NCI-H526 (cell line): ENCODE results near the gene GAREM2.

Experiments used
- DNase-seq, 2 experiments: peaks; one replicate each; lab custom pipeline; 2025; lab: John Stamatoyannopoulos, UW

Gene GAREM2

DNA sequence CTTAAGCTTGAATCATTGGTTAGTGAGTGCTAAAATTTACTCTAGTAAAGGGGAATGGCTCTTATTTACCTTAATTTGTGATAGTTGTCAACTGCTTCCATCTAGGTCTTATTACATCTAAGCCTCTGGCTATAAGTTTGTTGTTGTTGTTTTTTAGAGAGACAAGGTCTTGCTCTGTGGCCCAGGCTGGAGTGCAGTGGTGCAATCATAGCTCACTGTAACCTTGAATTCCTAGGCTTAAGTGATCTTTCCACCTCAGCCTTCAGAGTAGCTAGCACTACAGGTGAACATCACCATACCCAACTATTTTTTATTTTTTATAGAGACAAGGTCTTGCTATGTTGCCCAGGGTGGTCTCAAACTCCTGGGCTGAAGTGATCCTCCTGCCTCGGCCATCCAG, 65.0 kb downstream of the GAREM2 start:
- no peak for DNase-seq

DNA sequence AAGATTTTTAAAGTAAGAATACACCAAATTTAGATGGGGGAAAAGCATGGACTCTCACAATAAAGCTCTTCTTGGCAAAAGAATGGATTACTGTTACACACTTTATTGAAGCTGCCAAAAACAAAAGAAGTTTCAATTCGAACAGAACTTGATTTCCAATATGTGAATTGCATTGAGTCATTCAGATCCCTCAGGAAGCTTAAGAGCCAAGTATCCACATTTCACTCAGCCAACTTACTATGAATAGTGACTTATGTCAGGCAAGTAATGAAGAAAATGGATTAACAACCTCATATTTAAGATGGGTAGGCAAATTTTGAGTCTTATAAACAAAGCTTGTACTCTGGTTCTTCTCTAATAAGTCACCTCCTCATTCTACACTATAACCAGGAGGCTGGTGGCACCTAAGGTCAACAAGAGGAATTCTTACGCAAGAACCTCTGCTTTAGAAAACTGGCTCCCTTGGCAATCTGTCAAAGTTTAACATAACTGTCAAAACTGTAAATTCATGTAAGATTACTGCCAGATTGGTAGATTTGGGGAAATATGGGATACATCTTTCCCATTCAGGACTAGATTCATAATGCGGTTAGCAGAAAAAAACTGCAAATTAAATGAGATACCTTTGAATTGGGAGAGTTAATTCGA, 65.5 kb downstream of the GAREM2 start:
- no peak for DNase-seq
